ENCODE data around the gene TMEM94.
"Not testable (repeated sequence)": the region's sequence is repeated elsewhere in the genome, so short reads cannot be mapped to it uniquely, and the experiment has no call there.

The TMEM94 gene

GRCh38 chr17:75456417-75457046 is at the start of gene TMEM94:
TMEM94 (plus strand) TSS chr17:75456635; CDS start chr17:75471906, 15,271 bp downstream.
- peak; percentile 96 for DNase-seq

GRCh38 chr17:75407655-75408352 is 48.6 kb upstream of the TMEM94 start:
- no peak for DNase-seq

- no peak for DNase-seq
Measured at GRCh38 chr17:75410141-75410540, 46.3 kb upstream of the TMEM94 start.

- DNase-seq, result no peak
Measured at GRCh38 chr17:75411328-75412067, 44.9 kb upstream of the TMEM94 start.

DNA sequence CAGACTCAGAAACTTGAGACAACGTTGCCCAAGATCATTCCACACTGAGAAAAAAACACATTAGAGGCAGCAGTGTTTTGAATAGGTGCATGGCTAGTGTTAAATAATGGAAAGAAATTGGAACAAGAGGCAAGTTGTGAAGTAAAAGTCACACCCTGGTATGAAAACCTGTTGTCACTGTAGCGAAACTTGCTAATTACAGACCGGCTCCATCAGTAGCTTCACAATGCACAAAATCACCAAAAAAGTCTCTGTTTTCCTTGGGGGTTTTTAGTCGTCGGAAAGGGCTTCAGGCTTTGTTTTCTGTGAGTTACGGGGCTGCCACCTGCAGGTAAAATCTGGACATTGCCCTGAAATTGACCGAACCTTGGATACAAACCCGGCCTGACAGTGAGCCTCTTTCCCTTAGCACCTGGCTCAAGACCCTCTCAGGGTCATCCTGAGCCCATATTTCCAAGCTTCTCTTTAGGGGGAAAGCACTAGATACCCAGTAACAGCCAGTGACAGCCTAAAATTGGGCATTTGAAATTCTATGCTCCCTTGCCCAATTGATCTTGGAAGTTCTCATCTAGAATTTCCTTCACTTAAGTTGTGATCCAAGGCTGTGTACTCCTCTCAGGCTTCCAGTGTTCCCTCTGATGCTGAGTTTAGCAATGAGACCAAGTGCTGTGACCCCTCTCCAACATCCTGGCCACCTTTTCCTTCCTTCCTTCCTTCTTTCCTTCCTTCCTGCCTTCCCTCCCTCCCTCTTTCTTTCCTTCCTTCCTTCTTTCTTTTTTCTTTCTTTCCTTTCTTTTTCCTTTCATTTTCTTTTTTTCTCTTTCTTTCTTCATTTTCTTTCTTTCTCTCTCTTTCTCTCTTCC is 43.7 kb upstream of the TMEM94 start:
- DNase-seq, result peak; percentile 81

DNA sequence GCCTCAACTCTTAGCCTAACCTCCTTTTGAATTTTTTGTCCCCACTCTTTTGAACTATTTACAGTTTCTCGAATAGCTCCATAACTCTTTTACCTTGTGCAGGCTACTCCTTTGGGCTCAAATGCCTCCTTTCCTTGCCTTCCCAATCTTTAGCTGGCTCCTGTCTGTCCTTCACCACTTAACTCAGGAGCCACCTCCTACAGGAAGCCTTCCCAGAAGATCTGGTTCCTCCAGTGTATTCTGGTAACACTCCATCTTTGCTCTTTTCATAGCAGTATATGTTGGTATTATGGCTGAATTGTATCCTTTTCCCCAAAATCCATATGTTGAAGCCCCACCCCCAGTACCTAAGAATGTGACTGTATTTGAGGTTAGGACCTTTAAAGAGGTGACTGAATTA is 41.9 kb upstream of the TMEM94 start:
- no peak for DNase-seq

DNA sequence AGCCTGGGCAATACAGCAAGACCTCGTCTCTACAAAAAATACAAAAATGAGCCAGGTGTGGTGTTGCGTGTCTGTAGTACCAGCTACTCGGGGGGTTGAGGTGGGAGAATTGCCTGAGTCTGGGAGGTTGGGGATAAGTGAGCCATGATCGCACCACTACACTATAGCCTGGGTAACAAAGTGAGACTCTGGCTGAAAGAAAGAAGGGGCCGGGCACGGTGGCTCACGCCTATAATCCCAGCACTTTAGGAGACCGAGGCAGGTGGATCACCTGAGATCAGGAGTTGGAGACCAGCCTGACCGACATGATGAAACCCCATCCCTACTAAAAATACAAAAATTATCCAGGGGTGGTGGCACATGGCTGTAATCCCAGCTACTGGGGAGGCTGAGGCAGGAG is 40.4 kb upstream of the TMEM94 start:
- no peak for DNase-seq

- no peak for DNase-seq
Measured at GRCh38 chr17:75417054-75417580, 39.3 kb upstream of the TMEM94 start.

DNA sequence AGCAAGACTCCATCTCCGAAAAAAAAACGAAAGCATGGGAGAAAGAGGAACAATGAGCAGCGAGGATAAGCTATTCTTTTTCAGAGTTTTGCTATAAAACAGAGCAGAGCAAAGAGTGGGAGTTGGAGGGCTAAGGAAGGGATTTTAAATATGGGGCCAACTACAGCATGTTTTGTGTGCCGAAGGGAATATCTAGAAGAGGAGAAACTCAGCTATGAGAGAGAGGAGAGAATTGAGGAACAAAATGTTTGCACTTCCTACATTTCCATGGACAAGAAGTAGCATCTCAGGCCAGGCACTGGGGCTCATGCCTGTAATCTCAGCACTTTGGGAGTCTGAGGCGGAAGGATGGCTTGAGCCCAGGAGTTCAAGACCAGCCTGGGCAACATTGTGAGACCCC is 37.9 kb upstream of the TMEM94 start:
- DNase-seq, result no peak

GRCh38 chr17:75428543-75429469 is 27.6 kb upstream of the TMEM94 start:
- no peak for DNase-seq

DNA sequence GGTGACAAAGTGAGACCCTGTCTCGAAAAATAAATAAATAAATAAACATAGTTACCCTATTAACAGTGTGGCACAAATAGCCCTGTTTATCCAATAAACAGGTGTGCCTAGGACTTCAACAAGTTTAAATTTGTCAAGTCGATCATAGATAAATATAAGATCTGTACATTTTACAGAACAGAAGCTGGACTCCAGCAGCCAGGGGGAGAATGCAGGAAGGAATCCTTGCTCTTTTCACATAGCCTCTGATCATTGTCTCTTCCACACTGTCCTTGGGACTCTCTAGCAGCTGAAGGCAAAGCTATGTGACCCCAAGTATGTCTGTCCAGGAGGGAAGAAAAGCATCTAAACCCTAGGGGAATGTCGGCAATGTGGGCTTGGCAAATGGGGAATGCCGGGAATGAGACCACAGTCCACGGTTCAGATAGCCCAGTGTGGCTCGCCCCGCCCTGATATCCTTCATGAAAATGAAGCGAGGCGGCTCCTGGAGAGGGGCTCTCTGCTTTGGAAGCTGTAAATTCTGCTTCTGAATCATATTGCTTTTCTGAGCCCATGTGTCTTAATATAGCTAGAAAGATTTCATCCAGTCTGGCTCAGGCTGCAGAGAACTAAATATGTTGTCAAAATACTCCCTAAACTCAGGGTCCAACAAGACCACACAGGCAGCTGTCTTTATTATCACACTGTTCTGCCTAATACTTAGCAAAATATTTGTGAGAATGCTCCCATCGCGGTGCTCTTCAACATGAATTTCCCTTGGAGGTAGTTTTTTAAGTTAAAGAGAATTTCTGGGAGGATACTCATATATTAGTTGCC is 26.1 kb upstream of the TMEM94 start:
- no peak for DNase-seq

DNA sequence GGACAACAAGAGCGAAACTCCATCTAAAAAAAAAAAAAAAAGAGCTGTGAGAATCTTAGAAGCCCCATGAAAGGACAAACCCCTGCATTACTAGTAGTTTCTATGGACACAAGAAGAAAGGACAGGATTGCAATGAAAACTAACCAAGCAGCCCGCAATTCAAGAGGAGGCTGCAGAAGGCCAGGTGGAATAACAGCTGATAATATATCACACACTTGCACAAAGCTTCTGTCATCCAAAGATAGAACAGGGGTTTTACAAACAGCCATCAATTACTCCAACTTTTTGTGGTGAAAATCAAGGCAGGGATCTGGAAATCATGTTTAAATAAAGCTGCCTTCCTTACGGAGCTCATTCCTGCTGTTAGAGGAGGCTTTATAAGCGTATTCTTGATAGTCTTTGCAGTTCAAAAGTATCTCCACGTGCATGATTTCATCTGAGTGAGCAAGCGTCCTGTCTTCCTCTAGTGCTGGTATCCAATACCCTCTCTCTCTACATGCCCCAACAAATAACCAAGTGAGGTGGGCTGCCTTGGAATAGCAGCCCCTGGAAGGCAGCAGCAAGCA is 23.1 kb upstream of the TMEM94 start:
- no peak for DNase-seq

DNA sequence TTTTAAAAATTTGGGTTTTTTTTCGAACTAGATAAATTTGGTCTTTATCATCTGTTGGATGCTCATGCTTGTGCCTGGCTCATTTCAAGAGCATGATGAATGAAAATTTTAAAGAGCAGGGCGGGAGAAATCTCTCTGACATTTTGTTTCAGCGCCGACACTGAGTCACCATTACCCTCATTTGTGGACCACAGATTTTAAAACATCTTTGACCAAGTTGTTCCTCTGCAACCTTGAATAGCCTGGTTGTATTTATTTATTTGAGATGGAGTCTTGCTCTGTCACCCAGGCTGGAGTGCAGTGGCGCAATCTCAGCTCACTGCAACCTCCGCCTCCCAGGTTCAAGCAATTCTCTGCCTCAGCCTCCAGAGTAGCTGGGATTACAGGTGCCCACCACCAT is 22.0 kb upstream of the TMEM94 start:
- DNase-seq, result not testable (repeated sequence)

GRCh38 chr17:75437404-75437803 is 19.0 kb upstream of the TMEM94 start:
- DNase-seq, result not testable (repeated sequence)

DNA sequence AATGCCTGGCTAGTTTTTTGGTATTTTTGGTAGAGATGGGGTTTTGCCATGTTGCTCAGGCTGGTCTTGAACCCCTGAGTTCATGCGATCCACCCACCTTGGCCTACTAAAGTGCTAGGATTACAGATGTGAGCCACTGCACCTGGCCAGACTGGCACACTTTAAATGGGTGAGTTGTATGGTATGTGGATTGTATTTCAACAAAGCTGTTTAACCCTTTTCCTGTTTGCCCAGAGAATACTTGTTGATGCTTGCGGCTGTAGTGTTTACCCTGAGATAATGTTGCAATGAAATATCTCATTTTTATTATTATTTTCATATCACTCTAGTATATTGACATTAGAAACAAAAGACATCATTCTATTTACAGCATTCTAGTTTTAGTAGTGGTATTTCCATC is 17.1 kb upstream of the TMEM94 start:
- no peak for DNase-seq

DNA sequence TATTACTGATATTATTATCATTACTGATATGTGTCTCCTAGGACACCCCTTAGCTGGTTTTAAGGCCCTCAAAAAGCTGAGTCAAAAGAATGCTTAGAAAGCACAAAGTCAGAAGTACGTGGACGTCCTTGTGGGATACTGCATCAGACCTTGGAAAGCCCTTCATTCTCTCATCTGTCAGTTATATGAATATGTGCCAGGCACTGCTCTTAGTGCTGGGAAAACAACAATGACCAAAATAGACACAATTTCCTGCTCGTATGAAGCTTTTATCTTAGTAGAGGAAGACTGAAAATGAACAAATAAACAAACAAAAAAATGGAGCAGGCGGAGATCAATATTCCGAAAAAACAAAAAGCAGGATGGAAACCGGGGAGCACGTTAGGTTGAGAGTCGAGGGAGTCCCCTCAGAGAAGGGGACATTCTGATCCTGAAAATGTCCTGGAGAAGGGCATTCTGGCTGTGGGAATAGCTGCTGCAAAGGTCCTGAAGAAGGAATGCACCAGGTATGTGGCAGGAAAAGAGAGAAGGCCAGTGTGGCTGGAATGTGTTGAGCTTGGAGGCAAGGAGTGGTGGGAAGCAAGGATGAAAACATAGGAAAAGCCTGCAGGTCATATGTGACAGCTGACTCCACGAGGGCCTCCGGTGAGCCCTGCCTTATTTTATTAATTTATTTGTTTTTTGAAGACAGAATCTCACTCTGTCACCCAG is 15.5 kb upstream of the TMEM94 start:
- no peak for DNase-seq

DNA sequence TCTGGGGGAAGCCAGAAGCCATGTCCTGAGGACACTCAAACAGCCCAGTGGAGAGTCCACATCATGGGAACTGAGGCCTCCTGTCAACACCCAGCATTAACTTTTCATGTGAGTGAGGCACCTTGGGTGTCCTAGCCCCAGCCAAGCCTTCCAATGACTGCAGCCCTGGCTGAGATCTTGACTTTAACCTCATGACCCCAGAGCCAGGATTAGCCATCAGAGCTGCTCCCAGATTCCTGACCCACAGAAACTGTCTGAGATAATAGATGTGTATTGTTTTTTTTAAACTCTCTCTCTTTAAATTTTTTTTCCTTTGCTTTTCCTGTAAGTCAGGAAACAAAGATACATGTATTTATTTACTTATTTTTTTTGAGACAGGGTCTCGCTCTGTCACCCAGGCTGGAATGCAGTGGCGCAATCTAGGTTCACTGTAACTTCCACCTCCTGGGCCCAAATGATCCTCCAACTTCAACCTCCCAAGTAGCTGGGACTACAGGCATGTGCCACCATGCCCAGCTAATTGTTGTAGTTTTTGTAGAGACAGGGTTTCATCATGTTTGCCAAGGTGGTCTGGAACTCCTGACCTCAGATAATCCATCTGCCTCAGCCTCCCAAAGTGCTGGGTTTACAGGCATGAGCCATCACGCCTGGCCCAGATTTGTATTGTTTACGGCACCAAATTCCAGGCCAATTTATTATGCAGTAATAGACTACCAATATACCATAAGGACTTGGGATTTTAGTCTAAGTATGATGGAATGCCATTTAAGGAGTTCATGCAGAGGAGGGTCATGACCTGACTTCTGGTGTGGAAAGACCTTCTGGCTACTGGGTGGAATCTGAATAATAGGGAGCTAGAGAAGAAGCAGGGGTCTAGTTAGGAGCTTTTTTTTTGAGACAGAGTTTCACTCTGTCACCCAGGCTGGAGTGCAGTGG is 14.0 kb upstream of the TMEM94 start:
- DNase-seq, result no peak

DNA sequence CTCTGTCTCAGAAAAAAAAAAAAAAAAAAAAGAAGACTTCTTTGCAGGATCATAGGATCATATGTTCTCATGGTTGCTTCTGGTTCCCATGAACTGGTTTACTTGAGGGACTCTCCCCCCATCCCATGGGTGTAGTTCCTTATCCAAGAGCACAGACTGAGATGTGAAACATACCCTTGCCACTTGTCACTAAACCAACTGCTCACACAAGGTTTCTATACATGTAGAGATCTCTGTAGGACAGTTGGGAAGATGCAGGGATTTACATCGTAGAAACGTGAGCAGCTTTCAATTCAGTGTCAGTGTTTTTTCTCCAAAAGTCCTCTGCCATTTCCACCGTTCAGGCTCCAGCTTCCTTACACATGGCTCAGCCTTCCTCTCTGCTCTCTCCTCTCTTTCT is 11.1 kb upstream of the TMEM94 start:
- DNase-seq, result no peak

- not testable (repeated sequence) for DNase-seq
Measured at GRCh38 chr17:75445896-75446295, 10.5 kb upstream of the TMEM94 start.

Measured in CD4-positive, alpha-beta T cell treated with Interleukin-12 subunit alpha and Interleukin-12 subunit beta, for 1 hour (primary cell).